ENCODE results near the gene AGBL1. TPM values are rescaled to one million over a fixed set of nuclear protein-coding genes. Genes with fewer than 3 reads are reported as not detected.

Gene AGBL1
- total RNA-seq, 2 donors from 2014 or later = not detected

DNA sequence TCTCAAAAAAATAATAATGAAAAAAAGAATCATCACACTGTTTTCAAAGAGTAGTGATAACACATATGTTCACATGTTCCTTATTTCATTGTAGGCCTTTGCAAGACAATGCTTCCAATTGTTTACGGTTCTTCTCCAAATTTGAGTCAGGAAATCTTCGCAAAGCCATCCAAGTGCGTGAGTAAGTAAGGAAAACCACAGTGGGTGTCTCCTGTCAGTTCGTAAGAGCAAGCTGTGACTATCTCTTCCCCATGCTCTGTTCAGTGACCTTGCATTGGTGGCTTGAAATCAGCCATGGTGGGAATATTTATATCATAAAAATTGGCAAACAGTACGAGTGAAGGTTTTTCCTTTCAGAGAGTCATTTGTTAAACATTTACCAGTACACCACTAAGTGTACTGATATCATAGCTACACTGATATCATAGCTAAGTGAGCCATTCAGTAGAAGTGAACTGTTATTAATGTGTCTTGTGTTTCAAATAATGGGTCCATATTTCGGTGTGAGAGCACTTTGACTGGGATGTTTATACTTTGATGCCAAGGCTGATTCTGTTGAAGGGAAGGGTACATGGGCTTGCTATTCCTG lies 187.3 kb downstream of the AGBL1 start:
- H3K4me3 ChIP-seq = no peak overlapping the region
- no peaks in the 10 kb centered on the region for H3K4me1 ChIP-seq (ENCODE audit: control insufficient read depth in 1 of 2, low read depth in 2 of 2)
- DNase-seq (ENCODE audit: low spot score) = no peak
- no peaks in the 10 kb centered on the region for H3K9me3 ChIP-seq
- TF ChIP-seq, protein P1, sequence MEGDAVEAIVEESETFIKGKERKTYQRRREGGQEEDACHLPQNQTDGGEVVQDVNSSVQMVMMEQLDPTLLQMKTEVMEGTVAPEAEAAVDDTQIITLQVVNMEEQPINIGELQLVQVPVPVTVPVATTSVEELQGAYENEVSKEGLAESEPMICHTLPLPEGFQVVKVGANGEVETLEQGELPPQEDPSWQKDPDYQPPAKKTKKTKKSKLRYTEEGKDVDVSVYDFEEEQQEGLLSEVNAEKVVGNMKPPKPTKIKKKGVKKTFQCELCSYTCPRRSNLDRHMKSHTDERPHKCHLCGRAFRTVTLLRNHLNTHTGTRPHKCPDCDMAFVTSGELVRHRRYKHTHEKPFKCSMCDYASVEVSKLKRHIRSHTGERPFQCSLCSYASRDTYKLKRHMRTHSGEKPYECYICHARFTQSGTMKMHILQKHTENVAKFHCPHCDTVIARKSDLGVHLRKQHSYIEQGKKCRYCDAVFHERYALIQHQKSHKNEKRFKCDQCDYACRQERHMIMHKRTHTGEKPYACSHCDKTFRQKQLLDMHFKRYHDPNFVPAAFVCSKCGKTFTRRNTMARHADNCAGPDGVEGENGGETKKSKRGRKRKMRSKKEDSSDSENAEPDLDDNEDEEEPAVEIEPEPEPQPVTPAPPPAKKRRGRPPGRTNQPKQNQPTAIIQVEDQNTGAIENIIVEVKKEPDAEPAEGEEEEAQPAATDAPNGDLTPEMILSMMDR (IDR thresholded peaks at IDR 0.05) = no peak
- H3K27ac ChIP-seq = no peak overlapping the region
- no peaks in the 10 kb centered on the region for H3K36me3 ChIP-seq
- no peaks in the 10 kb centered on the region for H3K27me3 ChIP-seq (replicated peaks; ENCODE audit: insufficient read depth)
- no peak for ATAC-seq (ENCODE audit: insufficient number of reproducible peaks, low FRiP score, low read depth)

DNA sequence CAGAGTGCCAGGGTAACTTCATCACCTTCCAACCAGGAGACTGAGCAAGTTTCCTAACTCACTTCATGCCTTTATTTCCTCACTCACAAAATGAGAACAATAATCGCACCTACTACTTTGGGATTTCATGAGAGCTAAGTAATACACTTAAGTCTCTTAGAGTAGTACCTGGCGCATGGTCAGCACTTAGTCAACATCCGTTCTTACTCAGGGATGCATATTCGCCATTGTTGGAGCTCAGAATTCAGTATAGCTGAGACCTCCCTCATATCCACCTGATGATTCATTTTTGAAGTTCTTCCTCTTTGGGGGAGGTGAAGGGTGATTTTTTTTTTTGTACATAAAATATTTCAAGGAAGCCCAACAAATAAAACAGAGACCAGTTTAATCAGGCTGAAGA lies 188.2 kb downstream of the AGBL1 start:
- H3K9me3 ChIP-seq = no peaks in the 10 kb centered on the region
- ATAC-seq (ENCODE audit: insufficient number of reproducible peaks, low FRiP score, low read depth) (no peak), DNase-seq (ENCODE audit: low spot score) (no peak)
- no peak overlapping the region for H3K27ac ChIP-seq
- no peak overlapping the region for H3K4me3 ChIP-seq
- no peaks in the 10 kb centered on the region for H3K27me3 ChIP-seq (replicated peaks; ENCODE audit: insufficient read depth)
- H3K36me3 ChIP-seq = no peaks in the 10 kb centered on the region
- H3K4me1 ChIP-seq (ENCODE audit: control insufficient read depth in 1 of 2, low read depth in 2 of 2) = no peaks in the 10 kb centered on the region
- TF ChIP-seq, protein P1 (IDR thresholded peaks at IDR 0.05) = no peak

DNA sequence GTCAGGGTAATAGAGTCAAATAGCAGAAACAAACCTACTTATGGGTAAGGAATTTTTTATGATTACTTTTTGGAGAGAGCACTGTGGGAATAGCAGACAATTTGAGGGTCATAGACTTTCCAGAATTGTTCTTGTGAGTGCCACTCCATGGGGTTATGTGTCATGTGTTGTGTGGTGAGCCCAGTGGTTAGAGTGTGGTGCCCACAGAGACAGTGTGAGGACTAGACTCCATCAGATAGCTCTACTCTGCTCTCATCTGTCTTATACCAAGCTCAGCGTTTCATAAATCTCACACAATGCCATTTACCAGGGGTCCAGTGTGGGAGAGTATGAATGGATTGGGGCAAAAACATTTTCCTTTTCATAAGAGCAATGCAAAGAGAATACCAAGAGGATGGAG lies 188.9 kb downstream of the AGBL1 start:
- Histone ChIP-seq H3K36me3 (no peaks in the 10 kb centered on the region), H3K4me3 (no peak overlapping the region), H3K27me3 (replicated peaks; ENCODE audit: insufficient read depth) (no peaks in the 10 kb centered on the region), H3K9me3 (no peaks in the 10 kb centered on the region), H3K4me1 (ENCODE audit: control insufficient read depth in 1 of 2, low read depth in 2 of 2) (no peaks in the 10 kb centered on the region), H3K27ac (no peak overlapping the region)
- no peak for ATAC-seq (ENCODE audit: insufficient number of reproducible peaks, low FRiP score, low read depth)
- TF ChIP-seq, protein P1 (IDR thresholded peaks at IDR 0.05) = no peak
- no peak for DNase-seq (ENCODE audit: low spot score)

DNA sequence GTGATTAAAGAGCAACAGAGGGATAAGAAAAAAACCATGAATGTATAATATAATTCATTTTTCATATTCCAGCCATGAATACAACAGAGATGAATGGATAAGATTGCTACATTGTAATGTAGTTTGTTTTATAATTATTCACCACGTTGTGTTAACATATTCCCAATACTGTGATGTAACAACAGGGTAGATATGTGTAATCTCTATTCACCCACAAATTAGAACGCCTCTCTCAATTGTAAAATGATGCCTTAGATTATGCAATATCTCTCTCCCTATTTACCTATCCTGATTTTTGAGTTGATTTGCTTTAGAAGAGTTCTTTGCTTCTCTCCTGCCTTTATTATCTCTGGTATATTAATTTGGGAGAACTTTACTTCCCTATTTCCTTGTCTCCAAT lies 193.6 kb downstream of the AGBL1 start:
- no peaks in the 10 kb centered on the region for H3K36me3 ChIP-seq
- ATAC-seq (ENCODE audit: insufficient number of reproducible peaks, low FRiP score, low read depth) (no peak), DNase-seq (ENCODE audit: low spot score) (no peak)
- H3K4me1 ChIP-seq (ENCODE audit: control insufficient read depth in 1 of 2, low read depth in 2 of 2) = no peaks in the 10 kb centered on the region
- H3K4me3 ChIP-seq = no peak overlapping the region
- H3K27ac ChIP-seq = no peak overlapping the region
- H3K9me3 ChIP-seq = no peaks in the 10 kb centered on the region
- TF ChIP-seq, protein P1 (IDR thresholded peaks at IDR 0.05) = no peak
- H3K27me3 ChIP-seq (replicated peaks; ENCODE audit: insufficient read depth) = no peaks in the 10 kb centered on the region

DNA sequence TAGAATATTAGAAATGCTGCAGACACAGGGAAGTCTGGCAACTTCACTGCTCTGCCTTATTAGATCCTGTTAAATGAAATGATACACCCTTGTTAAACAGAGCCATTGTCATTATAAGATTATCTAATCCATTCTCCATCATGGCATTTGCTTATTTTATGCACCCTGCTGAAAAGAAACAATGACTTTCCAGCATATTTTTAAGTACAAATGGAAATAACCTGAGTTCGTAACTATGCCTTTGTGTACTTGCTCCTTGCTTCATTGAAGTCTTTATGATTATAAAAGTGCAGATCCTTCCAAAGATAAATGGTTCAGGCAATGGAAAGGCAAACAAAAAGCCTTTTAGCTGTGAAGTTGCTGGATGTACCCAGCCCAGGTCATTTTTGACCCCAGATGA lies 195.7 kb downstream of the AGBL1 start:
- no peaks in the 10 kb centered on the region for H3K27me3 ChIP-seq (replicated peaks; ENCODE audit: insufficient read depth)
- H3K36me3 ChIP-seq = no peaks in the 10 kb centered on the region
- H3K27ac ChIP-seq = no peak overlapping the region
- H3K4me3 ChIP-seq = no peak overlapping the region
- ATAC-seq (ENCODE audit: insufficient number of reproducible peaks, low FRiP score, low read depth) (no peak), DNase-seq (ENCODE audit: low spot score) (no peak)
- TF ChIP-seq, protein P1 (IDR thresholded peaks at IDR 0.05) = no peak
- no peaks in the 10 kb centered on the region for H3K9me3 ChIP-seq
- no peaks in the 10 kb centered on the region for H3K4me1 ChIP-seq (ENCODE audit: control insufficient read depth in 1 of 2, low read depth in 2 of 2)

All from thoracic aorta (tissue), 2 donors.